H9 (cell line): ENCODE data around the gene DNAI1. TPM values are rescaled to one million over a fixed set of nuclear protein-coding genes. Genes with fewer than 3 reads are reported as not detected.

ENCODE experiments used
- DNase-seq: peaks from one replicate; pipeline ENCODE4 v3.0.0-alpha.2; 2017
- H2AFZ ChIP-seq: one replicate; pipeline ENCODE4 v1.6.1; 2013; ENCODE audit warnings: mild to moderate bottlenecking, low read length, control low read depth, moderate library complexity
- H2AK5ac ChIP-seq: 2 replicates; pipeline ENCODE4 v1.6.1; 2013; ENCODE audit warnings: low read length, control low read depth, mixed read lengths; ENCODE audit not compliant: insufficient read length
- H2BK120ac ChIP-seq: one replicate; pipeline ENCODE4 v1.6.1; 2013; ENCODE audit warnings: low read depth, mild to moderate bottlenecking, low read length, control low read depth, inconsistent platforms; ENCODE audit not compliant: poor library complexity, severe bottlenecking
- H2BK12ac ChIP-seq: 2 replicates; pipeline ENCODE4 v1.6.1; 2013; ENCODE audit warnings: low read length, control low read depth, mixed read lengths, low read depth; ENCODE audit not compliant: insufficient read length
- H2BK15ac ChIP-seq: 2 replicates; pipeline ENCODE4 v1.6.1; 2013; ENCODE audit warnings: low read depth, low read length, control low read depth
- H2BK20ac ChIP-seq: one replicate; pipeline ENCODE4 v1.6.1; 2013; ENCODE audit warnings: low read depth, mild to moderate bottlenecking, low read length, control low read depth, inconsistent platforms; ENCODE audit not compliant: poor library complexity, severe bottlenecking
- H2BK5ac ChIP-seq: 2 replicates; pipeline ENCODE4 v1.6.1; 2013; ENCODE audit warnings: low read length, control low read depth, mixed read lengths; ENCODE audit not compliant: insufficient read length
- H3K14ac ChIP-seq: 2 replicates; pipeline ENCODE4 v1.6.1; 2013; ENCODE audit warnings: low read length, control low read depth; ENCODE audit not compliant: insufficient read depth
- H3K18ac ChIP-seq: 2 replicates; pipeline ENCODE4 v1.6.1; 2013; ENCODE audit warnings: low read depth, mild to moderate bottlenecking, mixed read lengths, low read length, control low read depth; ENCODE audit not compliant: insufficient read length
- H3K23ac ChIP-seq: 2 replicates; pipeline ENCODE4 v1.6.1; 2013; ENCODE audit warnings: low read length, control low read depth, mixed read lengths, low read depth; ENCODE audit not compliant: insufficient read length
- H3K23me2 ChIP-seq: 2 replicates; pipeline ENCODE4 v1.6.1; 2013; ENCODE audit warnings: low read depth, mild to moderate bottlenecking, mixed read lengths, low read length, control low read depth; ENCODE audit not compliant: insufficient read length, poor library complexity, severe bottlenecking
- H3K27ac ChIP-seq: 2 replicates; pipeline ENCODE4 v1.5.1; 2013; ENCODE audit warnings: low read length, control low read depth, mixed read lengths, low read depth; ENCODE audit not compliant: insufficient read length
- H3K27me3 ChIP-seq: 2 replicates; pipeline ENCODE4 v1.6.1; 2013; ENCODE audit warnings: low read length, control low read depth, inconsistent platforms; ENCODE audit not compliant: insufficient read depth
- H3K4ac ChIP-seq: 2 replicates; pipeline ENCODE4 v1.6.1; 2013; ENCODE audit warnings: low read depth, mild to moderate bottlenecking, control low read depth, inconsistent platforms, low read length, moderate library complexity
- H3K4me1 ChIP-seq: 2 replicates; pipeline ENCODE4 v1.6.1; 2013; ENCODE audit warnings: low read length, control low read depth, inconsistent platforms; ENCODE audit not compliant: insufficient read depth
- H3K4me2 ChIP-seq: 2 replicates; pipeline ENCODE4 v1.6.1; 2013; ENCODE audit warnings: low read length, control low read depth, mixed read lengths; ENCODE audit not compliant: insufficient read length, insufficient read depth
- H3K56ac ChIP-seq: 2 replicates; pipeline ENCODE4 v1.6.1; 2013; ENCODE audit warnings: low read depth, mild to moderate bottlenecking, mixed read lengths, low read length, control low read depth; ENCODE audit not compliant: insufficient read length
- H3K79me1 ChIP-seq: 2 replicates; pipeline ENCODE4 v1.6.1; 2013; ENCODE audit warnings: low read depth, mild to moderate bottlenecking, moderate library complexity, low read length, control low read depth, inconsistent platforms; ENCODE audit not compliant: insufficient read depth, poor library complexity, severe bottlenecking
- H3K79me2 ChIP-seq: 2 replicates; pipeline ENCODE4 v1.6.1; 2013; ENCODE audit warnings: low read length, control low read depth, inconsistent platforms; ENCODE audit not compliant: insufficient read depth
- H3K9ac ChIP-seq: 2 replicates; pipeline ENCODE4 v1.6.1; 2013; ENCODE audit warnings: low read length, control low read depth, mixed read lengths; ENCODE audit not compliant: insufficient read length; ENCODE audit errors: extremely low read depth
- H3K9me3 ChIP-seq: one replicate; pipeline ENCODE4 v1.6.1; 2013; ENCODE audit warnings: low read depth, low read length, inconsistent platforms; ENCODE audit not compliant: control insufficient read depth
- H3T11ph ChIP-seq: one replicate; pipeline ENCODE4 v1.6.1; 2013; ENCODE audit warnings: mild to moderate bottlenecking, low read length, control low read depth, inconsistent platforms
- H4K20me1 ChIP-seq: one replicate; pipeline ENCODE4 v1.6.1; 2013; ENCODE audit not compliant: control insufficient read depth, insufficient read length, insufficient read depth
- H4K5ac ChIP-seq: 2 replicates; pipeline ENCODE4 v1.6.1; 2013; ENCODE audit warnings: low read depth, mild to moderate bottlenecking, mixed read lengths, low read length, control low read depth; ENCODE audit not compliant: insufficient read length
- H4K8ac ChIP-seq: replicated peaks from 2 replicates; pipeline ENCODE4 v1.6.1; 2013; ENCODE audit warnings: low read length, control low read depth, mixed read lengths, low read depth; ENCODE audit not compliant: insufficient read length
- H4K91ac ChIP-seq: 2 replicates; pipeline ENCODE4 v1.6.1; 2013; ENCODE audit warnings: low read depth, mild to moderate bottlenecking, moderate library complexity, mixed read lengths, low read length, control low read depth; ENCODE audit not compliant: insufficient read length
- H3K27ac Mint-ChIP-seq, 3 experiments: 2 replicates in 2 of 3; 3 replicates in 1 of 3; pipeline ENCODE4 v1.8.0; 2020 to 2021; ENCODE audit warnings: mixed read lengths in 3 of 3, mild to moderate bottlenecking in 1 of 3, moderate library complexity in 1 of 3
- H3K27me3 Mint-ChIP-seq: 2 replicates; pipeline ENCODE4 v1.8.0; 2021; ENCODE audit warnings: low read depth, mild to moderate bottlenecking, moderate library complexity, mixed read lengths
- H3K36me3 Mint-ChIP-seq, 3 experiments: 2 replicates in 2 of 3; 3 replicates in 1 of 3; pipeline ENCODE4 v1.8.0; 2020 to 2021; ENCODE audit warnings: low read depth in 3 of 3, mixed read lengths in 3 of 3; ENCODE audit not compliant: insufficient read depth in 1 of 3
- H3K4me1 Mint-ChIP-seq, 2 experiments: 2 replicates each; pipeline ENCODE4 v1.8.0; 2020; ENCODE audit warnings: mixed read lengths in 2 of 2
- H3K4me3 Mint-ChIP-seq, 2 experiments: 2 replicates in 1 of 2; 3 replicates in 1 of 2; pipeline ENCODE4 v1.8.0; 2020 to 2021; ENCODE audit warnings: mild to moderate bottlenecking in 2 of 2, mixed read lengths in 2 of 2, moderate library complexity in 1 of 2
- H3K9me3 Mint-ChIP-seq, 2 experiments: 2 replicates in 1 of 2; 3 replicates in 1 of 2; pipeline ENCODE4 v1.8.0; 2020; ENCODE audit warnings: mild to moderate bottlenecking in 2 of 2, mixed read lengths in 2 of 2, moderate library complexity in 1 of 2
- CTCF ChIP-seq: fragments of 200-600 bp; sonication (generic); conservative IDR thresholded peaks from 3 replicates; pipeline ENCODE4 v1.8.0; 2021; ENCODE audit warnings: antibody characterized with exemption, mild to moderate bottlenecking
- WGBS: extraction: QIAGEN DNeasy Blood & Tissue Kit; methylation state at CpG from one replicate; pipeline ENCODE4 v1.1.7; 2013; ENCODE audit warnings: missing lambda C conversion rate, low lambda C conversion rate, mixed read lengths; ENCODE audit not compliant: insufficient read length; ENCODE audit errors: extremely low coverage; 5-methylcytosine and 5-hydroxymethylcytosine counted together
- total RNA-seq: library from RNA; stranded (reverse); gene quantifications from 2 replicates; pipeline ENCODE4 v1.2.1, GENCODE V29; 2021

The DNAI1 gene
- total RNA-seq, 1 experiment from 2014 or later, result 0.22 TPM

- Histone ChIP-seq H3K79me1 (no peaks in the 10 kb centered on the region), H4K91ac (no peak overlapping the region), H2BK5ac (no peak overlapping the region), H2AK5ac (no peak overlapping the region), H3K27me3 (no peaks in the 10 kb centered on the region; the same call in 1 of the 2 replicates), H3K9ac (no peak overlapping the region), H3K18ac (no peak overlapping the region), H2BK15ac (no peak overlapping the region), H3K23ac (no peak overlapping the region), H4K5ac (no peak overlapping the region), H2BK120ac (no peak overlapping the region), H3K4ac (no peak overlapping the region), H4K8ac (no peak overlapping the region), H3K4me1 (no peaks in the 10 kb centered on the region), H3K23me2 (no peaks in the 10 kb centered on the region), H3K4me2 (no peak overlapping the region), H3K56ac (no peak overlapping the region), H2BK20ac (no peak overlapping the region), H3K79me2 (no peaks in the 10 kb centered on the region), H2AFZ (no peak overlapping the region), H4K20me1 (no peaks in the 10 kb centered on the region), H3T11ph (no peak overlapping the region), H3K27ac (no peak overlapping the region), H2BK12ac (no peak overlapping the region), H3K9me3 (peaks cover 13% of the 10 kb centered on the region), H3K14ac (no peak overlapping the region)
- H3K4me1 Mint-ChIP-seq, result peaks cover 3% of the 10 kb centered on the region in 2 experiments; a peak in 3 of 4 replicates
- H3K27me3 Mint-ChIP-seq, result peaks cover 35% of the 10 kb centered on the region
- H3K4me3 Mint-ChIP-seq, result no peak overlapping the region; a peak in 1 of 5 replicates
- no peak for DNase-seq
- peak overlapping the region in 1 of 3 experiments; percentile 8; a peak in 1 of 7 replicates for H3K27ac Mint-ChIP-seq
- TF ChIP-seq CTCF, result no peak
- peaks cover 0 to 9% (median 2%) of the 10 kb centered on the region in 3 experiments; a peak in 3 of 7 replicates for H3K36me3 Mint-ChIP-seq
- no CpG with 5 or more reads among the region's 7 CpGs for WGBS
- peaks cover 17 to 20% of the 10 kb centered on the region in 2 experiments for H3K9me3 Mint-ChIP-seq
Measured at GRCh38 chr9:34536685-34537084, 78.1 kb downstream of the DNAI1 start.
